ENCODE results near the gene UBE2Q2.

DNA sequence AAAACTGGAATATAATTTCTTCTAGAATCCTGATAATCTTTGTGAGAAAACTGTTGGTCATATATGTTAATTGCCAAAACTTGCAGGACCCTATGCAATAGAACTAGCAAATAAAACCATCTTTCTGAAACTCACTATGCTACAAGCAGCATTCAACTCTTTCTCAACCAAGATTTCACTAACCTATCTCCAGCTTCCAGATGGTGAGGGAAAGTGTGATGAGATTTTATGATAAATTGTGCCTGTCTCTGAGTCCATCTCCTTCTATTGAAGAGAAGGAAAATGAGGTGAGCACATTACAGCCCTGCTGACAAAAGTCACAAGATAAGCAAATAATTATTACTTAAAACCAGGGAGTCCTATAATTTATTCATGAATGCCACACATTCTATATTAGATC, 44.1 kb upstream of the UBE2Q2 start:
- TF ChIP-seq, protein P1, sequence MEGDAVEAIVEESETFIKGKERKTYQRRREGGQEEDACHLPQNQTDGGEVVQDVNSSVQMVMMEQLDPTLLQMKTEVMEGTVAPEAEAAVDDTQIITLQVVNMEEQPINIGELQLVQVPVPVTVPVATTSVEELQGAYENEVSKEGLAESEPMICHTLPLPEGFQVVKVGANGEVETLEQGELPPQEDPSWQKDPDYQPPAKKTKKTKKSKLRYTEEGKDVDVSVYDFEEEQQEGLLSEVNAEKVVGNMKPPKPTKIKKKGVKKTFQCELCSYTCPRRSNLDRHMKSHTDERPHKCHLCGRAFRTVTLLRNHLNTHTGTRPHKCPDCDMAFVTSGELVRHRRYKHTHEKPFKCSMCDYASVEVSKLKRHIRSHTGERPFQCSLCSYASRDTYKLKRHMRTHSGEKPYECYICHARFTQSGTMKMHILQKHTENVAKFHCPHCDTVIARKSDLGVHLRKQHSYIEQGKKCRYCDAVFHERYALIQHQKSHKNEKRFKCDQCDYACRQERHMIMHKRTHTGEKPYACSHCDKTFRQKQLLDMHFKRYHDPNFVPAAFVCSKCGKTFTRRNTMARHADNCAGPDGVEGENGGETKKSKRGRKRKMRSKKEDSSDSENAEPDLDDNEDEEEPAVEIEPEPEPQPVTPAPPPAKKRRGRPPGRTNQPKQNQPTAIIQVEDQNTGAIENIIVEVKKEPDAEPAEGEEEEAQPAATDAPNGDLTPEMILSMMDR (IDR thresholded peaks at IDR 0.05; ENCODE audit: insufficient read depth, low read depth, low read length): no peak
- no peak for TF ChIP-seq EZH2 (IDR thresholded peaks at IDR 0.05; ENCODE audit: insufficient read depth, low read length)

Data from astrocyte (in vitro differentiated cells and primary cell).